Measurements from ENCODE around the gene CIRBP. TPM values are rescaled to one million over a fixed set of nuclear protein-coding genes. Genes with fewer than 3 reads are reported as not detected.
A peak's percentile ranks its signal among the peaks of the same experiment; 100 is the strongest.

The CIRBP gene
- polyA plus RNA-seq, 1 of the 3 experiments (the other 2 are of a cell fraction), result 762 TPM

DNA sequence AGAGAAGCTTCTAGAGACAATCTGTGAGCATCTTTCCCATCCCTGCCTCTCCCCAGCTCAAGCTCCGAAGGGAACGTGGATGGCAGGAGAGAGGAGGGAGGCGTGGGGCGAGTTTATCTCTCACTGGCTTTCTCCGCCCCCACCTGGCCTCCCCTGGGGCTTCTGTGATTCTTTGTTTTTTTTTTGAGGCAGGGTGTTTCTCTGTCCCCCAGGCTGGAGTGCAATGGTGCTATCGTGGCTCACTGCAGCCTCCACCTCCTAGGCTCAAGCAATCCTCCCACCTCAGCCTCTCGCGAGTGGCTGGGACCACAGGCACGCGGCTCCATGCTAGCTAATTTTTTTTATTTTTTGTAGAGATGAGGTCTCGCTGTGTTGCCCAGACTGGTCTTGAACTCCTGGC is 39.6 kb downstream of the CIRBP start (continued):
- TF ChIP-seq IRF3 (IDR thresholded peaks at IDR 0.05; ENCODE audit: low read depth, low read length), result no peak
- TF ChIP-seq EP300 (IDR thresholded peaks at IDR 0.05; ENCODE audit: borderline replicate concordance in 1 of 2, low read depth in 1 of 2, low read length in 1 of 2), result no peak
- TF ChIP-seq YY1 (IDR thresholded peaks at IDR 0.05; ENCODE audit: low read depth), result no peak
- no peak for TF ChIP-seq MEF2A (IDR thresholded peaks at IDR 0.05; ENCODE audit: borderline replicate concordance, low read depth)
- TF ChIP-seq GABPA (IDR thresholded peaks at IDR 0.05; ENCODE audit: low read depth), result no peak
- TF ChIP-seq, protein P1, sequence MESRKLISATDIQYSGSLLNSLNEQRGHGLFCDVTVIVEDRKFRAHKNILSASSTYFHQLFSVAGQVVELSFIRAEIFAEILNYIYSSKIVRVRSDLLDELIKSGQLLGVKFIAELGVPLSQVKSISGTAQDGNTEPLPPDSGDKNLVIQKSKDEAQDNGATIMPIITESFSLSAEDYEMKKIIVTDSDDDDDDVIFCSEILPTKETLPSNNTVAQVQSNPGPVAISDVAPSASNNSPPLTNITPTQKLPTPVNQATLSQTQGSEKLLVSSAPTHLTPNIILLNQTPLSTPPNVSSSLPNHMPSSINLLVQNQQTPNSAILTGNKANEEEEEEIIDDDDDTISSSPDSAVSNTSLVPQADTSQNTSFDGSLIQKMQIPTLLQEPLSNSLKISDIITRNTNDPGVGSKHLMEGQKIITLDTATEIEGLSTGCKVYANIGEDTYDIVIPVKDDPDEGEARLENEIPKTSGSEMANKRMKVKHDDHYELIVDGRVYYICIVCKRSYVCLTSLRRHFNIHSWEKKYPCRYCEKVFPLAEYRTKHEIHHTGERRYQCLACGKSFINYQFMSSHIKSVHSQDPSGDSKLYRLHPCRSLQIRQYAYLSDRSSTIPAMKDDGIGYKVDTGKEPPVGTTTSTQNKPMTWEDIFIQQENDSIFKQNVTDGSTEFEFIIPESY (IDR thresholded peaks at IDR 0.05; ENCODE audit: borderline replicate concordance, low read depth), result no peak
- TF ChIP-seq NFIC (IDR thresholded peaks at IDR 0.05; ENCODE audit: borderline replicate concordance), result no peak
- TF ChIP-seq USF2 (IDR thresholded peaks at IDR 0.05; ENCODE audit: borderline replicate concordance, low read depth, low read length), result no peak

GRCh38 chr19:1309977-1310852 is 41.1 kb downstream of the CIRBP start:
- no peaks in the 10 kb centered on the region for H3K9me3 ChIP-seq
- no peaks in the 10 kb centered on the region for H3K79me2 ChIP-seq (ENCODE audit: insufficient read depth)
- ChIA-PET POLR2A (no interaction called here), CTCF (interaction anchor here (1.7 kb wide), 1 partner anchor 30 kb away, joined by 7 read pairs; no protein-coding TSS in a partner anchor)
- TF ChIP-seq USF2 (IDR thresholded peaks at IDR 0.05; ENCODE audit: borderline replicate concordance, low read depth, low read length), result no peak
- TF ChIP-seq NFIC (IDR thresholded peaks at IDR 0.05; ENCODE audit: borderline replicate concordance), result peak; percentile 31; the same call in 1 of the 2 replicates
- H3K27ac ChIP-seq (ENCODE audit: low read depth in 2 of 2, low read length in 1 of 2), result no peak overlapping the region
- H3K27me3 ChIP-seq (ENCODE audit: insufficient read depth), result no peaks in the 10 kb centered on the region
- H3K36me3 ChIP-seq (replicated peaks in 1 of 2; ENCODE audit: control insufficient read depth in 1 of 2, insufficient read depth in 2 of 2, low read length in 1 of 2), result no peaks in the 10 kb centered on the region
- no peaks in the 10 kb centered on the region for H4K20me1 ChIP-seq (ENCODE audit: insufficient read depth)
- WGBS (ENCODE audit: low lambda C conversion rate), result 53% methylated on average over 22 of the region's 28 CpGs
- H3K9ac ChIP-seq, result no peak overlapping the region
- no peaks in the 10 kb centered on the region for H3F3A ChIP-seq (replicated peaks; ENCODE audit: insufficient read depth)
- no peak overlapping the region for H2AFZ ChIP-seq (ENCODE audit: low read depth)
- no peak for DNase-seq
- no peak overlapping the region for H3K4me2 ChIP-seq
- H3K9me2 ChIP-seq, result no peaks in the 10 kb centered on the region
- peaks cover 0 to 7% of the 10 kb centered on the region in 2 experiments; a peak in 2 of 4 replicates for H3K4me1 ChIP-seq (ENCODE audit: control insufficient read depth in 1 of 2, insufficient read depth in 2 of 2, low read depth in 1 of 2, low read length in 1 of 2)
- no peak overlapping the region for H3K4me3 ChIP-seq (ENCODE audit: low read depth in 2 of 2, low read length in 1 of 2)
